Ishikawa (cell line): ENCODE data around the gene VSTM2B.

ENCODE experiments used
- CEBPB ChIP-seq: IDR thresholded peaks from 2 replicates; pipeline ENCODE4 v1.6.1; 2012
- CREB1 ChIP-seq: IDR thresholded peaks from 2 replicates; pipeline ENCODE4 v1.6.1; 2012; ENCODE audit warnings: low read depth
- EGR1 ChIP-seq: IDR thresholded peaks from 2 replicates; pipeline ENCODE4 v1.6.1; 2012
- EP300 ChIP-seq: IDR thresholded peaks from 2 replicates; pipeline ENCODE4 v1.6.1; 2012; ENCODE audit warnings: borderline replicate concordance
- FOXM1 ChIP-seq: IDR thresholded peaks from 2 replicates; pipeline ENCODE4 v1.6.1; 2012; ENCODE audit warnings: low read depth, borderline replicate concordance
- MAX ChIP-seq: IDR thresholded peaks from 2 replicates; pipeline ENCODE4 v1.6.1; 2012
- NFIC ChIP-seq: IDR thresholded peaks from 2 replicates; pipeline ENCODE4 v1.6.1; 2012
- RAD21 ChIP-seq: IDR thresholded peaks from 2 replicates; pipeline ENCODE4 v1.6.1; 2012; ENCODE audit warnings: low read depth
- REST ChIP-seq: IDR thresholded peaks from 2 replicates; pipeline ENCODE4 v1.6.1; 2012; ENCODE audit warnings: low read depth, mild to moderate bottlenecking
- TAF1 ChIP-seq: IDR thresholded peaks from 2 replicates; pipeline ENCODE4 v1.6.1; 2012; ENCODE audit warnings: low read depth, mild to moderate bottlenecking
- TCF12 ChIP-seq: IDR thresholded peaks from 2 replicates; pipeline ENCODE4 v1.6.1; 2012; ENCODE audit warnings: low read depth
- TEAD4 ChIP-seq: IDR thresholded peaks from 2 replicates; pipeline ENCODE4 v1.6.1; 2012
- USF1 ChIP-seq: IDR thresholded peaks from 2 replicates; pipeline ENCODE4 v1.6.1; 2012
- YY1 ChIP-seq: IDR thresholded peaks from 2 replicates; pipeline ENCODE4 v1.6.1; 2012; ENCODE audit warnings: low read depth
- ZBTB7A ChIP-seq: IDR thresholded peaks from 2 replicates; pipeline ENCODE4 v1.6.1; 2012; ENCODE audit warnings: low read depth

Gene VSTM2B

DNA sequence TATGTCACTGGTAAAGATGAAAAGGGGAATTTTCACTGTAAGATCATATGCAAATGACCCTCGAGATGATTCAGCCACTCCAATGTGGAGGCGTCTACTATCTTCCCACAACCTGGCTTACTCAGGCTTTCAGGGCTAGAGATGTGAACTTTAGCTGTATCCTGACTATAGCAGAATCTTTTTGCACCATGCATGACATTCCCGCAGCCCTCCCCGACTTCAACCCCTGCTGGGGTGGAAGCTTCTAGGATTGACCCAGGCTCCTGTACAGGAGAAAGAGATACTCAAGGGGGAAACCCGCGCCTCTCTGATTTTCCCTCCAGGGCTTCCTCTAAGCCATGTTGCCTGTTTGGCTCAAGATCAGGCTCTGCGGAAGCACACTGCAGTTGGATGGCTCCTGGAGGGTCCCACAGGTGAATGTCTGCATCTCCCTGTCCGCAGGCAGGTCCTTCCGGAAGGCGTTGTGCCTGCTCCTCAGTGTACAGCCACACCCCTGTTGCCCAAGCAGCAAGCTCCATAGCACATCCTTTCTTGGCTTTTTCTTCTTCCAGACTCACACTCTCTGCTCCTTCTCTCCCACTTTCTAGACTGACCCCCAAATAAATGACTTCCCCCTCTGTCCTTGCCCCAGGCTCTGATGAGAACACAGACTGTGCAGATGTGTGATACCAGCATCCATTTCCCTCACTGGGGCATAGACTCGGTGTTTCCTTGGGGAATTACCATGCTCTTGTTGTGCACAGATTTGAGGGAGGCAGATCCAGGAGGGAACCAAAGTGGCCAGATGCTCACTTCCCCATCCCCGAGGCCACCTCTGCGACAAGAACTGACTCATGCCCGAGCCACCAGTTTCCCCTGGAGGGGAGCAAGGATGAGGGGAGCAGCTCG lies 51.2 kb downstream of the VSTM2B start:
- TF ChIP-seq EP300 (no peak), CEBPB (no peak), FOXM1 (no peak), CREB1 (no peak), MAX (no peak), RAD21 (no peak), TAF1 (no peak), EGR1 (no peak), USF1 (no peak), REST (no peak), TCF12 (no peak), NFIC (no peak)

DNA sequence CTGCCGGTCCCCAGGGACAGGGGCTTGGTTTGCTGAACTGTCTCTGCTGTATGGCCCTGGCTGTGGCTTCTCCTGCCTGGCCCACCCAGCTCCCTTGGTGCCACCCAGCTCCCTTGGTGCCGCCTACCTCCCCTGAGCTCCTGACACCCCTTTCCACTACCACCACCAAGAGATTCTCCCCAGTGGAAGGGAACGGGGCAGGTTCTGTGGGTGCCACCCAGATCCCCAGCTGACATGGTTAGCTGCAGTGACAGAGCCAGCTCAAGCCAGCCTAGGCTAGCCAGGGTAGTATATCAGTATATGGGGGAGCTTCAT lies 51.8 kb downstream of the VSTM2B start:
- TF ChIP-seq EGR1, result no peak
- no peak for TF ChIP-seq FOXM1
- no peak for TF ChIP-seq TAF1

DNA sequence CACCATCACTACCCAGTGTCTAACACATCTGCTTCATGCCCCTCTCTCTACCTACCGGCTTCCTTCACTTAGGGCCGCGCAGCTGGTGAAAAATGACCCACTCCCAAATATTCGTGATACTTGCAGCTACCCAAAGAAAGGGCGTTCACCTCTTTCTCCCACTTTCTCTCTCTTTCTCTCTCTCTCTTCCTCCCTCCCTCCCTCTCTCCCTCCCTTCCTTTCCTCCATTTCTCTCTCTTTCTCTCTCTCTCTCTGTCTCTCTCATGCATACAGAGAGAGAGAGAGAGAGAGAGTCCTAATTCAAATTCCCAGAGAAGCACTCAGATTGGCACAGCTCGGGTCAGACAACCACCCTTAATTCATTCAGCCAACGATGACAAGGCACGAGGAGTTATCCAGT lies 52.6 kb downstream of the VSTM2B start:
- TF ChIP-seq CREB1 (no peak), MAX (no peak)

GRCh38 chr19:29579308-29579910 lies 53.6 kb downstream of the VSTM2B start:
- TF ChIP-seq RAD21 (no peak), FOXM1 (no peak), NFIC (no peak), ZBTB7A (no peak), EGR1 (no peak), TCF12 (no peak), USF1 (no peak), CEBPB (no peak)

GRCh38 chr19:29581398-29581797 lies 55.6 kb downstream of the VSTM2B start:
- TF ChIP-seq USF1 (no peak), NFIC (no peak), TCF12 (no peak), CREB1 (no peak), TAF1 (no peak), RAD21 (no peak), EGR1 (no peak), YY1 (no peak), CEBPB (no peak), FOXM1 (no peak), REST (no peak), TEAD4 (no peak), EP300 (no peak), MAX (no peak), ZBTB7A (no peak)
